Osteoblast (primary cell): ENCODE data around the gene WWOX. TPM values are rescaled to one million over a fixed set of nuclear protein-coding genes. Genes with fewer than 3 reads are reported as not detected.

Experiments
- DNase-seq: peaks from one replicate; pipeline ENCODE4 v3.0.0; 2011; ENCODE audit warnings: low spot score, mixed read lengths; ENCODE audit not compliant: insufficient read length; ENCODE audit errors: missing footprints
- H2AFZ ChIP-seq: 2 replicates; pipeline ENCODE4 v1.6.0; 2011; ENCODE audit warnings: mild to moderate bottlenecking, low read length
- H3K27ac ChIP-seq: 2 replicates; pipeline ENCODE4 v1.5.1; 2011; ENCODE audit warnings: mild to moderate bottlenecking, low read depth, low read length, moderate library complexity
- H3K27me3 ChIP-seq: 2 replicates; pipeline ENCODE4 v1.6.0; 2012; ENCODE audit warnings: mild to moderate bottlenecking, control low read depth, inconsistent platforms, low read length, moderate library complexity; ENCODE audit not compliant: insufficient read depth
- H3K36me3 ChIP-seq: 2 replicates; pipeline ENCODE4 v1.5.1; 2011; ENCODE audit warnings: mild to moderate bottlenecking, low read length, control low read depth, moderate library complexity; ENCODE audit not compliant: insufficient read depth
- H3K4me1 ChIP-seq: 2 replicates; pipeline ENCODE4 v1.5.1; 2011; ENCODE audit warnings: mild to moderate bottlenecking, low read length, control low read depth, moderate library complexity; ENCODE audit not compliant: insufficient read depth
- H3K4me2 ChIP-seq: 2 replicates; pipeline ENCODE4 v1.6.0; 2011; ENCODE audit warnings: mild to moderate bottlenecking, low read length; ENCODE audit not compliant: insufficient read depth
- H3K4me3 ChIP-seq: fragments of 200-600 bp; sonication (generic); 3 replicates; pipeline ENCODE4 v1.5.1; 2012; ENCODE audit warnings: mild to moderate bottlenecking, low read length, inconsistent platforms; ENCODE audit not compliant: insufficient read depth
- H3K79me2 ChIP-seq: 2 replicates; pipeline ENCODE4 v1.6.0; 2012; ENCODE audit warnings: mild to moderate bottlenecking, low read length, control low read depth, inconsistent platforms; ENCODE audit not compliant: insufficient read depth
- H3K9me3 ChIP-seq: 2 replicates; pipeline ENCODE4 v1.5.1; 2011; ENCODE audit warnings: low read depth, low read length, control low read depth
- H4K20me1 ChIP-seq: 2 replicates; pipeline ENCODE4 v1.6.0; 2012; ENCODE audit warnings: mild to moderate bottlenecking, low read length, control low read depth; ENCODE audit not compliant: insufficient read depth
- total RNA-seq: library from RNA; depleted of rRNA; stranded (reverse); fragments of >200 nt; gene quantifications from 2 replicates; pipeline ENCODE4 v1.2.3, GENCODE V29; 2012
- TF ChIP-seq, protein P1 (sequence below): IDR thresholded peaks from 2 replicates; pipeline ENCODE4 v1.5.1; 2011; ENCODE audit warnings: mild to moderate bottlenecking, low read depth, low read length, moderate library complexity; ENCODE audit errors: extremely low read depth

WWOX gene
- total RNA-seq, 1 donor, result 23.9 TPM

DNA sequence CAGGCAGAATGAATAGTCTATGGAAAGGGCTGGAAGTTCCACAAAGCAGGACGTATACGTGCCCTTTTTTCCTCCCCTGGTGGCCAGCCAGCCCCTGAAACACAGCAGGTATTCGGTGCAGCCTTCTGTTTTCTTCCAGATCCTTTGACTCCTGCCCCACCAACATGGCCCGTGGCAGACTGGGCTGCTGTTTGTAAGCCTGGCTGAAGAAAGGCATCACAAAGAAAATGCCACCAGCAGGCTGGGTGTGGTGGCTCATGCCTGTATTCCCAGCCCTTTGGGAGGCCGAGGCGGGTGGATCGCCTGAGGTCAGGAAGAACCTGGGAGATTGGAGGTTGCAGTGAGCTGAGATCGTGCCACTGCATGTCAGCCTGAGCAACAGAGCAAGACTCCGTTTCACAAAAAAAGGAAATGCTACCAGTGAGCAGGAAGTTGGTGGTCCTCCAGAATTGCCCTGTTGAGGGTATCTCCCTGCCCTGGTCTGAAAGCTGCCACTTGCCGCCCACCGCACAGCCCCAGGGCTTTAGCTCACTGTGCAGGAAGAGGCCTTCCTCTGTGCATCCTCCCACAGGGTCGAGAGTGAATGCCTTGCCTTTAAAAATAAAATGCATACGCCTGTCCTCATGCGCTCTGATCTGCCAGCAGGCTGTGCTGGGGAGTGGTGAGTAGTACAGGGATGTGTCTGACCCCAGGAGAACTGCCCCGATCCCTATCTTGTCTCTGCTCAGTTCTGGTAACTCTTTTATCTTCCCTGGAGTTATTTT is 913.4 kb downstream of the WWOX start:
- H3K27me3 ChIP-seq, result no peaks in the 10 kb centered on the region
- TF ChIP-seq, protein P1, sequence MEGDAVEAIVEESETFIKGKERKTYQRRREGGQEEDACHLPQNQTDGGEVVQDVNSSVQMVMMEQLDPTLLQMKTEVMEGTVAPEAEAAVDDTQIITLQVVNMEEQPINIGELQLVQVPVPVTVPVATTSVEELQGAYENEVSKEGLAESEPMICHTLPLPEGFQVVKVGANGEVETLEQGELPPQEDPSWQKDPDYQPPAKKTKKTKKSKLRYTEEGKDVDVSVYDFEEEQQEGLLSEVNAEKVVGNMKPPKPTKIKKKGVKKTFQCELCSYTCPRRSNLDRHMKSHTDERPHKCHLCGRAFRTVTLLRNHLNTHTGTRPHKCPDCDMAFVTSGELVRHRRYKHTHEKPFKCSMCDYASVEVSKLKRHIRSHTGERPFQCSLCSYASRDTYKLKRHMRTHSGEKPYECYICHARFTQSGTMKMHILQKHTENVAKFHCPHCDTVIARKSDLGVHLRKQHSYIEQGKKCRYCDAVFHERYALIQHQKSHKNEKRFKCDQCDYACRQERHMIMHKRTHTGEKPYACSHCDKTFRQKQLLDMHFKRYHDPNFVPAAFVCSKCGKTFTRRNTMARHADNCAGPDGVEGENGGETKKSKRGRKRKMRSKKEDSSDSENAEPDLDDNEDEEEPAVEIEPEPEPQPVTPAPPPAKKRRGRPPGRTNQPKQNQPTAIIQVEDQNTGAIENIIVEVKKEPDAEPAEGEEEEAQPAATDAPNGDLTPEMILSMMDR, result no peak
- no peak for DNase-seq
- H2AFZ ChIP-seq, result no peak overlapping the region
- H3K9me3 ChIP-seq, result peaks cover 2% of the 10 kb centered on the region
- no peak overlapping the region for H3K27ac ChIP-seq
- H3K4me3 ChIP-seq, result no peak overlapping the region
- H3K79me2 ChIP-seq, result no peaks in the 10 kb centered on the region
- no peaks in the 10 kb centered on the region for H3K4me1 ChIP-seq
- H3K36me3 ChIP-seq, result no peaks in the 10 kb centered on the region
- H3K4me2 ChIP-seq, result no peak overlapping the region
- H4K20me1 ChIP-seq, result no peaks in the 10 kb centered on the region

DNA sequence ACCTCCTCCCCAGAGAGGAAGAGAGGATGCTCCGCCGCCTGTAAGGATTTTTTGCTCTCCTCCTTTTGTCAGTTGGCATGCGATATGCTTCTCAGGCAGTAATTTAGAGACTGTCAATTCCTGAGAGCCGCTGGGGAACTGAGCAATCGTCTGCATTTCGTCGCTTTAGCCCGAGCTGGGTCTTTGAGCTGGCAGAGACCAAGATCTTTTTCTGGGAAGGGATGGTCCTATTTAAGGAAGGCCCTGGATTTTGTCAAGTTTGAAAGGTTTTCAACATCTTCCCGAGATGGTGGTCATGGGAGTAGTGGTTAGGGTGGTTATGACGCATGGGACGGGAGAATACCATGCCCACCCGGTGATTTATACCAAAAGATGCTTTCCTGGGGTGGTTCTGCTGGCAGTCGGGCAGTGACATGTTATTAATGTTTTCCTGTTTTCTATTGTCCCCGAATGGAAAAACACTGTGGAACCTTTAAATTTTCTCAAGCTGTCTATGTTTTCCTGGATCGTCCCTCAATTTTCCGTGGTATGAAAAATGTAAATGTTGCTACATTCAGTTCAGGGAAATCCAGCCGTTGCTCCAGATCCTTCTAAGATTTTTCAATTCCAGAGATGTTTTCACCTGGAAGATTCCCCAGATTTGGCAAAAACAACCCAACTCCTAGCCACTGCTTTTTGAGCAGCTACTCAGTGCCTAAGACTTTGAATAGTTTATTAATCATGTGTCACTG is 914.6 kb downstream of the WWOX start:
- H3K4me3 ChIP-seq, result no peak overlapping the region
- peaks cover 2% of the 10 kb centered on the region for H3K9me3 ChIP-seq
- no peaks in the 10 kb centered on the region for H3K36me3 ChIP-seq
- H4K20me1 ChIP-seq, result no peaks in the 10 kb centered on the region
- no peak overlapping the region for H3K4me2 ChIP-seq
- H2AFZ ChIP-seq, result no peak overlapping the region
- peak; percentile 15 for DNase-seq
- TF ChIP-seq, protein P1, result no peak
- no peaks in the 10 kb centered on the region for H3K4me1 ChIP-seq
- no peak overlapping the region for H3K27ac ChIP-seq
- no peaks in the 10 kb centered on the region for H3K79me2 ChIP-seq
- no peaks in the 10 kb centered on the region for H3K27me3 ChIP-seq

- no peaks in the 10 kb centered on the region for H3K4me1 ChIP-seq
- no peaks in the 10 kb centered on the region for H3K27me3 ChIP-seq
- H3K27ac ChIP-seq, result no peak overlapping the region
- no peak overlapping the region for H3K4me3 ChIP-seq
- H3K36me3 ChIP-seq, result no peaks in the 10 kb centered on the region
- H2AFZ ChIP-seq, result no peak overlapping the region
- no peak overlapping the region for H3K4me2 ChIP-seq
- no peaks in the 10 kb centered on the region for H3K79me2 ChIP-seq
- TF ChIP-seq, protein P1, result no peak
- H4K20me1 ChIP-seq, result no peaks in the 10 kb centered on the region
- peaks cover 3% of the 10 kb centered on the region for H3K9me3 ChIP-seq
- DNase-seq, result no peak
Observed at GRCh38 chr16:79018650-79019429, 919.4 kb downstream of the WWOX start.

DNA sequence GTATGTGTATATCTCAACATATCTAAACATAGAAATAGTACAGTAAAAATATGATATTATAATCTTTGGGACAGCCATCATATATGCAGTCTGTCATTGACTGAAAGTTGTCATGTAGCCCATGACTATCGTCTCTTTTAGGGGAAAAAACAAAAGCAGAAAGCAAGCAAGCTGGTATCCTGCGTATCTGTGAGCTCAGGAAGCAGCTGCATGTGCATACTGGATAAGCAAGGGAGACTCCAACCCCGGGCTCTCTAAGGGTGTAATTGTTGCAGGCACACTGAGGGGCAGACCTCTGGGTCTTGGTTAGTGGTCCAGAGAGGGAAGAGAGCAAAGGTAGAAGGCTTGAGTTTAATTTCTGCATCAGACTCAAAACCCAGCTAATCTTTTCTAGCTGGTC is 920.0 kb downstream of the WWOX start:
- no peak overlapping the region for H2AFZ ChIP-seq
- no peaks in the 10 kb centered on the region for H3K36me3 ChIP-seq
- no peak overlapping the region for H3K4me3 ChIP-seq
- H3K4me1 ChIP-seq, result no peaks in the 10 kb centered on the region
- no peaks in the 10 kb centered on the region for H3K79me2 ChIP-seq
- H4K20me1 ChIP-seq, result no peaks in the 10 kb centered on the region
- no peak for DNase-seq
- H3K27ac ChIP-seq, result no peak overlapping the region
- no peak overlapping the region for H3K4me2 ChIP-seq
- no peaks in the 10 kb centered on the region for H3K27me3 ChIP-seq
- TF ChIP-seq, protein P1, result no peak
- H3K9me3 ChIP-seq, result peaks cover 3% of the 10 kb centered on the region
